Measurements from ENCODE around the gene PNPLA2. TPM values are rescaled to one million over a fixed set of nuclear protein-coding genes. Genes with fewer than 3 reads are reported as not detected.

PNPLA2 gene
- total and polyA plus RNA-seq, 10 of the 15 experiments (the other 5 are each of a cell fraction or from before 2014, with no cell fraction given): 0.19 to 34.0 (median 8.1) TPM

- no peaks in the 10 kb centered on the region for H3K9me3 ChIP-seq (replicated peaks; ENCODE audit: control insufficient read depth, insufficient read depth, low read length)
- H3K4me1 ChIP-seq (ENCODE audit: control insufficient read depth, insufficient read depth, low read length): no peaks in the 10 kb centered on the region
- DNase-seq (ENCODE audit: low read depth, low spot score) (no peak), ATAC-seq (no peak), FAIRE-seq (no peak)
- H3K36me3 ChIP-seq (ENCODE audit: control insufficient read depth in 2 of 2, insufficient read depth in 2 of 2, low read length in 1 of 2): no peaks in the 10 kb centered on the region; a peak in 1 of 4 replicates
- no peaks in the 10 kb centered on the region for H3K79me2 ChIP-seq (ENCODE audit: control insufficient read depth, insufficient read depth, low read length)
- in situ Hi-C loops (cut with MboI): no loop called here
- no peak overlapping the region for H3K9ac ChIP-seq (ENCODE audit: control insufficient read depth, insufficient read depth, low read length)
- ChIA-PET CTCF (no interaction called here), SMC1A (ENCODE audit: uncharacterized antibody, unreplicated experiment) (no interaction called here), RAD21 (ENCODE audit: unreplicated experiment) (no interaction called here), POLR2A (no interaction called here)
- no peak overlapping the region for H3K4me3 ChIP-seq
- H3K27ac ChIP-seq (ENCODE audit: control insufficient read depth, insufficient read depth): no peak overlapping the region
- TF ChIP-seq RBBP5 (conservative IDR thresholded peaks at IDR 0.05) (no peak), EED (IDR thresholded peaks at IDR 0.05; ENCODE audit: low read depth) (no peak), TCF12 (IDR thresholded peaks at IDR 0.05; ENCODE audit: low read depth, low read length) (no peak), BCLAF1 (IDR thresholded peaks at IDR 0.05) (no peak)
- H3K27me3 ChIP-seq (replicated peaks in 1 of 2; ENCODE audit: control insufficient read depth in 2 of 2, insufficient read depth in 2 of 2, low read length in 1 of 2): no peaks in the 10 kb centered on the region
- BruUV-seq (replicated peaks): no TSS peak
- no peak overlapping the region for H2AFZ ChIP-seq (ENCODE audit: control insufficient read depth, low read depth, low read length)
- no peaks in the 10 kb centered on the region for H4K20me1 ChIP-seq (ENCODE audit: control insufficient read depth, insufficient read depth)
- no peak overlapping the region for H3K4me2 ChIP-seq (ENCODE audit: control insufficient read depth, insufficient read depth)
- WGBS (ENCODE audit: insufficient coverage, insufficient replicate concordance, low lambda C conversion rate, missing lambda C conversion rate): 88% methylated on average over 11 of the region's 14 CpGs
- intact Hi-C loops (cut with micrococcal nuclease; ENCODE audit: unreplicated experiment): no loop called here
These were observed 47.8 kb downstream of the PNPLA2 start for GRCh38 chr11:866481-866880.

DNA sequence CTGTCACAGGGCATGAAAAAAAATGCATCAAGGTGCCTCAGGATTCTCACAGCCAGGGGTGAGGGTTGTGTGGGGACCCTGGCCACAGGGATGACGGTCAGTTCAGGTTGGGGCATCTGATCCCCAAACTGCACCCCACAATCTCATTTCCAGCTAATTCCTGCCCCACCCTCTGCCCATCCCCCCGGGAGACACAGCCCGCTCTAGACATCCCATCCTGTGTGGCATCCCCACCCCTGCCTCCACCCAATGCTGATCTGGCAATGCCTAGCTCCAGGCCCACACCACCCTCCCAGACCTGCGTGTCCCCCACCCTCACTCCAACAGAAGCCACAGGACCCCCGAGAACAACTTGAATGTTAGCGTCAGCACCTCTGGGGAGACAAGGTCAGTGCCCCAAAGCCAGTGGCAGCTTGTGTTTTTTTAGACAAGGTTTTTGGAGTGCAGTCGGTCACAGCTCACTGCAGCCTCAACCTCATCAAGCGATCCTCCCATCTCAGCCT lies 49.2 kb downstream of the PNPLA2 start:
- ATAC-seq (no peak), FAIRE-seq (no peak), DNase-seq (ENCODE audit: low read depth, low spot score) (no peak)
- no TSS peak for BruUV-seq (replicated peaks)
- POLR2A ChIA-PET: no interaction called here
- CTCF ChIA-PET: no interaction called here
- Histone ChIP-seq H3K4me3 (no peak overlapping the region), H3K9me3 (replicated peaks; ENCODE audit: control insufficient read depth, insufficient read depth, low read length) (no peaks in the 10 kb centered on the region), H3K27me3 (replicated peaks in 1 of 2; ENCODE audit: control insufficient read depth in 2 of 2, insufficient read depth in 2 of 2, low read length in 1 of 2) (no peaks in the 10 kb centered on the region), H4K20me1 (ENCODE audit: control insufficient read depth, insufficient read depth) (no peaks in the 10 kb centered on the region), H2AFZ (ENCODE audit: control insufficient read depth, low read depth, low read length) (no peak overlapping the region), H3K4me2 (ENCODE audit: control insufficient read depth, insufficient read depth) (no peak overlapping the region), H3K27ac (ENCODE audit: control insufficient read depth, insufficient read depth) (no peak overlapping the region), H3K4me1 (ENCODE audit: control insufficient read depth, insufficient read depth, low read length) (no peaks in the 10 kb centered on the region), H3K36me3 (ENCODE audit: control insufficient read depth in 2 of 2, insufficient read depth in 2 of 2, low read length in 1 of 2) (no peaks in the 10 kb centered on the region; a peak in 1 of 4 replicates), H3K79me2 (ENCODE audit: control insufficient read depth, insufficient read depth, low read length) (no peaks in the 10 kb centered on the region), H3K9ac (ENCODE audit: control insufficient read depth, insufficient read depth, low read length) (no peak overlapping the region)
- 41% methylated on average over 8 of the region's 8 CpGs for WGBS (ENCODE audit: insufficient coverage, insufficient replicate concordance, low lambda C conversion rate, missing lambda C conversion rate)
- TF ChIP-seq MEF2B (IDR thresholded peaks at IDR 0.05; ENCODE audit: partially characterized antibody, poor library complexity, severe bottlenecking): no peak
- no peak for TF ChIP-seq ZZZ3 (IDR thresholded peaks at IDR 0.05; ENCODE audit: control insufficient read depth, insufficient read length, low read depth)
- TF ChIP-seq PML (IDR thresholded peaks at IDR 0.05; ENCODE audit: low read length): no peak
- no peak for TF ChIP-seq EED (IDR thresholded peaks at IDR 0.05; ENCODE audit: low read depth)
- TF ChIP-seq NR2F1 (conservative IDR thresholded peaks at IDR 0.05): no peak
- TF ChIP-seq WRNIP1 (IDR thresholded peaks at IDR 0.05; ENCODE audit: borderline replicate concordance, low read depth, low read length): no peak
- intact Hi-C loops (cut with micrococcal nuclease; ENCODE audit: unreplicated experiment) (no loop called here), in situ Hi-C loops (cut with MboI) (no loop called here)
- SMC1A ChIA-PET (ENCODE audit: uncharacterized antibody, unreplicated experiment): no interaction called here
- RAD21 ChIA-PET (ENCODE audit: unreplicated experiment): no interaction called here

Data from GM12878 (cell line).